Measurements from ENCODE around the gene ZNF580. TPM values are rescaled to one million over a fixed set of nuclear protein-coding genes. Genes with fewer than 3 reads are reported as not detected.

Gene ZNF580
- total and polyA plus RNA-seq, 9 of the 15 experiments (the other 6 are each of a cell fraction or from before 2014, with no cell fraction given) = 2.3 to 47.4 (median 6.0) TPM

- TF ChIP-seq ZNF324 (CRISPR knock-in tag; IDR thresholded peaks at IDR 0.05) (no peak), RAD21 (CRISPR knock-in tag; conservative IDR thresholded peaks at IDR 0.05 in 1 of 2, IDR thresholded peaks at IDR 0.05 in 1 of 2) (peak; percentile 59 to 75), VEZF1 (CRISPR knock-in tag; IDR thresholded peaks at IDR 0.05) (peak; percentile 58), BHLHE40 (IDR thresholded peaks at IDR 0.05; ENCODE audit: low read length) (peak; percentile 67), COPS2 (conservative IDR thresholded peaks at IDR 0.05) (no peak), POLR2A (conservative IDR thresholded peaks at IDR 0.05) (peak; percentile 94), RREB1 (CRISPR knock-in tag; IDR thresholded peaks at IDR 0.05) (0 out of 2 replicates have a peak, but pooled peaks have one; percentile 28), NRF1 (conservative IDR thresholded peaks at IDR 0.05 in 1 of 2, IDR thresholded peaks at IDR 0.05 in 1 of 2) (peak; percentile 99), KLF13 (tag; IDR thresholded peaks at IDR 0.05; ENCODE audit: borderline replicate concordance, low read depth) (peak; percentile 56; the same call in 1 of the 2 replicates), RBFOX2 (IDR thresholded peaks at IDR 0.05; ENCODE audit: low read depth, low read length) (peak; percentile 89)
- TF ChIP-seq, protein P1, sequence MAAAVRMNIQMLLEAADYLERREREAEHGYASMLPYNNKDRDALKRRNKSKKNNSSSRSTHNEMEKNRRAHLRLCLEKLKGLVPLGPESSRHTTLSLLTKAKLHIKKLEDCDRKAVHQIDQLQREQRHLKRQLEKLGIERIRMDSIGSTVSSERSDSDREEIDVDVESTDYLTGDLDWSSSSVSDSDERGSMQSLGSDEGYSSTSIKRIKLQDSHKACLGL (CRISPR knock-in tag; IDR thresholded peaks at IDR 0.05; ENCODE audit: borderline replicate concordance, poor library complexity, severe bottlenecking) = peak; percentile 27
- TF ChIP-seq, protein P2, sequence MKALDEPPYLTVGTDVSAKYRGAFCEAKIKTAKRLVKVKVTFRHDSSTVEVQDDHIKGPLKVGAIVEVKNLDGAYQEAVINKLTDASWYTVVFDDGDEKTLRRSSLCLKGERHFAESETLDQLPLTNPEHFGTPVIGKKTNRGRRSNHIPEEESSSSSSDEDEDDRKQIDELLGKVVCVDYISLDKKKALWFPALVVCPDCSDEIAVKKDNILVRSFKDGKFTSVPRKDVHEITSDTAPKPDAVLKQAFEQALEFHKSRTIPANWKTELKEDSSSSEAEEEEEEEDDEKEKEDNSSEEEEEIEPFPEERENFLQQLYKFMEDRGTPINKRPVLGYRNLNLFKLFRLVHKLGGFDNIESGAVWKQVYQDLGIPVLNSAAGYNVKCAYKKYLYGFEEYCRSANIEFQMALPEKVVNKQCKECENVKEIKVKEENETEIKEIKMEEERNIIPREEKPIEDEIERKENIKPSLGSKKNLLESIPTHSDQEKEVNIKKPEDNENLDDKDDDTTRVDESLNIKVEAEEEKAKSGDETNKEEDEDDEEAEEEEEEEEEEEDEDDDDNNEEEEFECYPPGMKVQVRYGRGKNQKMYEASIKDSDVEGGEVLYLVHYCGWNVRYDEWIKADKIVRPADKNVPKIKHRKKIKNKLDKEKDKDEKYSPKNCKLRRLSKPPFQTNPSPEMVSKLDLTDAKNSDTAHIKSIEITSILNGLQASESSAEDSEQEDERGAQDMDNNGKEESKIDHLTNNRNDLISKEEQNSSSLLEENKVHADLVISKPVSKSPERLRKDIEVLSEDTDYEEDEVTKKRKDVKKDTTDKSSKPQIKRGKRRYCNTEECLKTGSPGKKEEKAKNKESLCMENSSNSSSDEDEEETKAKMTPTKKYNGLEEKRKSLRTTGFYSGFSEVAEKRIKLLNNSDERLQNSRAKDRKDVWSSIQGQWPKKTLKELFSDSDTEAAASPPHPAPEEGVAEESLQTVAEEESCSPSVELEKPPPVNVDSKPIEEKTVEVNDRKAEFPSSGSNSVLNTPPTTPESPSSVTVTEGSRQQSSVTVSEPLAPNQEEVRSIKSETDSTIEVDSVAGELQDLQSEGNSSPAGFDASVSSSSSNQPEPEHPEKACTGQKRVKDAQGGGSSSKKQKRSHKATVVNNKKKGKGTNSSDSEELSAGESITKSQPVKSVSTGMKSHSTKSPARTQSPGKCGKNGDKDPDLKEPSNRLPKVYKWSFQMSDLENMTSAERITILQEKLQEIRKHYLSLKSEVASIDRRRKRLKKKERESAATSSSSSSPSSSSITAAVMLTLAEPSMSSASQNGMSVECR (CRISPR knock-in tag; IDR thresholded peaks at IDR 0.05) = peak; percentile 93
Observed at GRCh38 chr19:55653651-55654322, 13.0 kb downstream of the ZNF580 start (continued).
